Activated T-cell treated with anti-CD3 and anti-CD28 coated beads for 1 hour (primary cell): ENCODE results near the gene MEP1B.
"Not testable (repeated sequence)": the region's sequence is repeated elsewhere in the genome, so short reads cannot be mapped to it uniquely, and the experiment has no call there.

ENCODE experiments used
- DNase-seq: peaks from one replicate; pipeline ENCODE4 v3.0.0-alpha.2; 2020; ENCODE audit warnings: low read depth

The MEP1B gene

DNA sequence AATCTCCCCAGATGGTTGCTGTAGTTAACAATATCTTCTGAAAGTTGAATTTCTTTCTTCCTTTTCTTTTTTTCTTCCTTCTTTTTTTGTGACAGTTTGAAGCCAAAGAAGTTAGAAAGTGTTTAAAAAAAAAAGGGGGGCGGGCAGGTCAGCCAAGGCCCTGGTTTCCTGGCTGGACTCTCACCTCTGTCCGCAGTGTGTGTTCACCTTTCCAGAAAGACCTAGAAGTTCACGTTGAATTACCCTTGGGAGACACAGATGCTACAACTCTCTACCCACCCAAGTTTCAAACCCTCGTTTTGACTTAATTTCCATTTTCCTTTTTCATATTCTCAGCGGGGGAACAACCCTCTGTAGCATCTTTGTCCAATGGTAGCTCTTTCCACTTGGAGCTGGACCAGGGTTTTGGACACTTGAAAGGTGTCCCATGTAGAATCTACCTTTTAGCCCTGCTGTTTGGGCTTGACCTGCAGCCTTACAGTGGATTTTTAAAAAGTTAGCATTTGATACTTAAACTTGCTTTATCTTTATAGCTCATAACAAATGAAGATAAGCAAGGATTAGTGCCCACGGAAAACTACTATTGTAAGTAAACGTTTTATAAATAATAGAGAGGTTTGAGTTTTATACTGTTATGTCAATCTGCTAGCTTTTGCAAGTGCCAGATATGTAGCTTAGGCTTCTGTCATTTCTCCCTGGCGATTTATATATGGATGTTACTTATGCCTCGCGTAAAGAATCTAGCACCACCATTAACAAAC is 20.0 kb downstream of the MEP1B start:
- DNase-seq = no peak

DNA sequence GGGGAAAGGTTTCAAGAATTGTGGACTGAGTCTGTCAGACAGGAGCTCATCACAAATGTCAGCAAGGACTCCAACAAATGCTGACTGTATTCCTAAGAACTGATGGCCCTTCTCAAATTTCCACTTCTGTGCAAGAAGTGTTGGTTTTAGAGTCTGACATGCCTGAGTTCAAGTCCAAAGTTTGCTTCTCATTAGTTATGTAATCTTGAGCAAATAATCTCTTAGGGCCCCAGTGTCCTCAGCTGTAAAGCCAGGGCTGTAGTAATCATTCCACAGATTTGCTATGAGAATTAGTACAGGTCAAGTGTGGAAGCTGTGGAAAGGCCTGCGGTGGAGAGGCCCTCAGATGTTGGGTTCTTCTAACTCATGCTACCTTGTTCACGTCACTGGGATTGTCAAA is 23.9 kb downstream of the MEP1B start:
- DNase-seq = no peak

DNA sequence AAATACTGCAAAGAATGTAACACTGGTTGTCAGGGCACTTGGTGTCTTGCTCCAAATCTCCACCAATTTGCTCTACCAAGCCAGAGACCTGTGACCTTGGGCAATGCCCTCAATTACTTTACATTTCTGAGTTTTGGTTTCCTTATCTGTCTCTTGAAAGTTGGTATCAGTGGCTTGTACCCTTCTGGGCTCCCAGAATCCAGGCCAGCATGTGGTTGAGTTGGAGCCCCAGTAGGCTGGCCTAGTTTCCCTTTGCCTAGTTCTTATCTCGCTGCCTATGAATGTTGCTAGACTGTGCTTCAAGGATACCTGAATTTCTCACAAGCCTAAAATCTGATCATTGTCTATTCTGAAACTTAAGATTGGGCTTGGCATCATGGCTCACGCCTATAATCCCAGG is 26.6 kb downstream of the MEP1B start:
- no peak for DNase-seq

DNA sequence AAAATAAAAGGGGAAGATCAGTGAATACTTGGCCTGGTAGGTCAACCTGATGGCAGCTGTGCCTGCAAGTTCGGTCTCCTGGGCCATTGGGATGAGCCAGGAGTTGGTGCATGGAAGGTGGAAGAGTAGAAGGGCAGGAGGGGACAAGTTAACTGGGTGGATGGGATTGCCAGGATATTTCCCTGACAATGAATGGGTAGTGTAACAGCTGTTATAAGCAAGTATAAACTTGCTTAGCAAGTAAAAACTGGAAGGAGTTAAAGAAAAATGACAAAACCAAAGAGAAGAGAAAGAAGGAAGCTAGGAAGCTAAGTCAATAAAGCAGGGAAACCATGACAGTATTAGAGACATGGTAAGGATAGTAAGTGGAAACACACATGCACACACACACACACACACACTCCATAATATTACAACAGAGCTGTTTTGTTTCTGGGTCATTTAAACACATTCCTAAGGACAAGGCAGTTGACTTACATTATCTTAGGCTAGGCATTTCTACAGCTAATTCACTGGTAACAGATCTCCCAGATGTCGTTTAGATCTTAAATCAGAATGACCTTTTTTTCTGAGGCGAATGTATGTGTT is 29.7 kb downstream of the MEP1B start:
- DNase-seq = no peak

DNA sequence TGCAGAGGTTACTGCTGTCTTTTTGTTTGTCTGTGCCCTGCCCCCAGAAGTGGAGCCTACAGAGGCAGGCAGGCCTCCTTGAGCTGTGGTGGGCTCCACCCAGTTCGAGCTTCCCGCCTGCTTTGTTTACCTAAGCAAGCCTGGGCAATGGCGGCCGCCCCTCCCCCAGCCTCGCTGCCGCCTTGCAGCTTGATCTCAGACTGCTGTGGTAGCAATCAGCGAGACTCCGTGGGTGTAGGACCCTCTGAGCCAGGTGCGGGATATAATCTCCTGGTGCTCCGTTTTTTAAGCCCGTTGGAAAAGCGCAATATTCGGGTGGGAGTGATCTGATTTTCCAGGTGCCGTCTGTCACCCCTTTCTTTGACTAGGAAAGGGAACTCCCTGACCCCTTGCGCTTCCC is 43.5 kb downstream of the MEP1B start:
- DNase-seq = not testable (repeated sequence)

DNA sequence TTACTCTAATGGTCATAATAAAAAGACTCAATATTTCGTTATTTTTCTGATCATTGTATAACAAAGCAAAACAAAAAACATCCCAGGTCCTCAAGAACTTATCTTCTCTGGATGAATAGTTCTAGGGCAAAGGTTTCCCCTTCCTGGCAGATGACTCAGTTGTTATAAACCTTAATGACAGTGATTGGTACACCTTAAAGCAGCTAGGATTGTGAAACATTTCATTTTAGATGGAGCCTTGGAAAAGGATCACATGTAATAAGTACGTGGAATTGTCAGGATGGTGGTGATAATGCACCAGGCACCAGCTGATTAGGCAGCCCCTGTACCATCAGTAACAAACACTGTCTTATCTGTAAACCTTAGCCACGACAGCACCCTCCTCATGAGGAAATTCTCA is 47.2 kb downstream of the MEP1B start:
- no peak for DNase-seq

DNA sequence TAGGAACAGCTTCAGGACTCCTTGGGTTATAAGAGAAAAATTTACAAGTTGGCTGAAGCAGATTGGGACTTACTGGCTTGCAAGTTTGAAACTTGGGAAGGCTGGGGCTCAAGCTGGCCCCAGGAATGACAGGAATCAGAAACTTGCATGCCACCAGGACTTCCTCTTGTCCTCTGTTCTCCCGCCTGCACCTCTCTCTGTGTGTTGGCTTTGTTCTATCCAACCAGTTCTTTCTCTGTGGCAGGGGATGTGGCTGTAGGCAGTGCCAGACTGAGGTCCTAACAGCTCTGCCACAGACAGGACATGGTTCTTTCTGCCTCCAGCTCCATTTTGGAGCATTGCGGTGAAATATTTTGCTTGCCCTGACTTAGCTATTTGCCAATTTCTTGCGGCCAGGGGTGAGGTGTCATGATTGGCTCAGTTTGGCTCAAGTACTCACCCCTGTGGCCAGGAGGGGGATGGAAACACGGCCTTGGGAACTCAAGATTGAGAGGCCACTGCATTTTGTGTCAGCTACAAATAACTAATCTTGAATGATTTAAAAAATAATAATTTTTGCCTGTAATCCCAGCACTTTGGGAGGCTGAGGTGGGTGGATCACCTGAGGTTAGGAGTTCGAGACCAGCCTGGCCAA is 48.9 kb downstream of the MEP1B start:
- DNase-seq = no peak

DNA sequence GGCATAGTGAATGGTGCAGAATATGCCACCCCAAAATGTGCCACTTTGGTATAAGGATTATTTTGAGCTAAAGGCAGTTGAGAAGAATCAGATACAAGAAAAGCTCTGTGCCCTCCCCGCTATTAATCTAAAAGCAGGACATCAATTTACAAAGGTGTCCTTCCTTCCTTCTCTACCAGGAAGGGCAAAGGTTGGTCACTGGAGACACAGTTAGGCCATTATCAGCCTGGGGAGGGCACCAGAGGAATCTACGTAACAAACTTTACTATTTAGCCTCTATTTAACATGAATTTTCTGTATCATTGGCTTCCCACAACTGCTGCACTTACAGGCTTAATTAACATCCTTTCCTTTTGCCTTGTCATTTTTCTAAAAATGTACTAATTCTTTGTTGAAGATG is 52.6 kb downstream of the MEP1B start:
- no peak for DNase-seq

DNA sequence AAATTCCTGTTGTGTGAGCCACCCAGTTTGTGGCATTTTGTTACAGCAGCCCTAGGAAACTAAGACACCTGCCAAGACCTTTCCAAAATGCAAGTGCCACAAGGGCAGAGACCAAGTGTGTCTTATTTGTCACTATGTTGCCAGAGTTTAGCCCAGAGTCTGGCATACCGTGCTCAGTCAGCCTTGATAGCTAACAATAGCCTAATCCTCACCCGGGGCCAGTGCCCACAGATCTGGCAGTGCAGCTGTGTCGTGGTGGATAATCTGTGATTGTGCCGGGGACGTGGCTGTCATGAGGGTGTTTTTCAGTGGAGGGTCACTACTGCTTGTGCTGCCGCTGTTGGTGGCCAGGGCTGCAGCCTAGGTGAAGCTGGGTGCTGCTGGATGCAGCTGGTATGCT is 53.5 kb downstream of the MEP1B start:
- DNase-seq = no peak

DNA sequence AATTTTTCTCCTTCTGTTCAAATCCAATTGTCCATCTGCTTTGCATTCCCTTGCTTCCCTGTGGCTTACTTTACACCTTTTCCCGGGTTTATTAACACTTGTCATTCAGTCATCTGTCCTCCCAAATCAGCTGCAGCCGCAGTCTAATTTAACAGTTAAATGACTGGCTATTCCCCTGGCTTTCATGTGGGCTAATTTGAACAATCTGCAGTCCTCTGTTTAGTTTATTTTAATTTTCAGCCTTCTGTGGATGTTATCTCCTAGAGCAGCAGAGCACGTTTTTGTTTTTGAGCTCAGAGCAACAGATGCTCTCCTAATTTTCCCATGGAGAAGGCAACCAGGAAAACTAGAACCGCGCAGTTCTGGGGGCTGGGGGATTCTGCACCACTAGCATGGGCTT is 55.0 kb downstream of the MEP1B start:
- DNase-seq = no peak

DNA sequence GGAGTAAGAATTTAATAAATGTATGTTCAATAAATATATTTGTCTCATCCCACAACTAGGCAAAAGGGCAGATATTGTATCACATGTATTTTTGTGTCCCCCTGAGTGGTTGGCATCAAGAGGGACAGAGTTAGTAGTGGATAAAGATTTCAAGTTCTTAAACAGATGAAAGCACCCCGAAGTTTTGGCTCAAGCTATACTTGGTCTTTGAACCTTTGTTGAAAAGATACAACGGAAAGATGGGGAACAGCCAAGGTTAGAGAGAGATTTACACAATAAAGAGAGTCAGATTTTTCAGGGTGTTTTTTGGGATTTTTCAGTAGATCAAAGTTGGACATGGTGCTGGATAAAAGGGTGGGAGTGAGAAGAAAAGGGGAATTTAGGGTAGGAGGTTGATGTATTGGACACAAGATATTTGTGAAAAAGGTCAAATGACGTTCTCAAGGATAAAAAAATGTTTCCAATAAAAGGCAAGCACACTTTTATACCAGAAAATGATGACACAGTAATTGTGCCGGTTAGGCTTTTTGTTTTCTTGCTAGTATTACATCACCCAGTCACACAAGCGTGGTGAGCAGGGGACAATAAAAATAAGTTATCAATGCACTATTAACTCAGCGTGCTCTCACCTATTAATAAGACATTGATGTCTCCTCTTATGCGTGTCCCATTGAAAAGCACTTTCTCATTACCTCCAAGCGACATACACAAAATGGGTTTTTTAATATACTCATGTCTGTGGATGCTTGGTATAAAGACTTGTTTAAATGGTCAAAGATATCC is 59.5 kb downstream of the MEP1B start:
- DNase-seq = no peak

DNA sequence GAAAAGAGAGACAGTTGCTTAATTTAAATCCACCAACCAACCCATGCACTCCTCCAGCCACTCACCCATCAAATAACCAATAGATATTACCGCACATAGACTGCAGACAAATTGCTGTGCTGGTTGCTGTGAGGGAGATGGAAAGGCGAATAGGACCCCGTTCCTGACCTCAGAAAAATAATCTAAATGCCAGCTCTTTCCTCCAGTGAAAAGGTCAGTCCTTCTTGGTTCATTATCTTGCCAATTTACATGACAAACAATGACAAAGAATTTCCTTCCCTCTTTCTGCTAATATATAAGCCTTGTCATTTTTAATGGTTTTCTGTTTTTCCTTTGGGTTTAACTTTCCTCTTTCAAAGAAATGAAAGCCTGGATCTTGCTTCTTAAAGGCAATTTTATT is 61.6 kb downstream of the MEP1B start:
- no peak for DNase-seq

DNA sequence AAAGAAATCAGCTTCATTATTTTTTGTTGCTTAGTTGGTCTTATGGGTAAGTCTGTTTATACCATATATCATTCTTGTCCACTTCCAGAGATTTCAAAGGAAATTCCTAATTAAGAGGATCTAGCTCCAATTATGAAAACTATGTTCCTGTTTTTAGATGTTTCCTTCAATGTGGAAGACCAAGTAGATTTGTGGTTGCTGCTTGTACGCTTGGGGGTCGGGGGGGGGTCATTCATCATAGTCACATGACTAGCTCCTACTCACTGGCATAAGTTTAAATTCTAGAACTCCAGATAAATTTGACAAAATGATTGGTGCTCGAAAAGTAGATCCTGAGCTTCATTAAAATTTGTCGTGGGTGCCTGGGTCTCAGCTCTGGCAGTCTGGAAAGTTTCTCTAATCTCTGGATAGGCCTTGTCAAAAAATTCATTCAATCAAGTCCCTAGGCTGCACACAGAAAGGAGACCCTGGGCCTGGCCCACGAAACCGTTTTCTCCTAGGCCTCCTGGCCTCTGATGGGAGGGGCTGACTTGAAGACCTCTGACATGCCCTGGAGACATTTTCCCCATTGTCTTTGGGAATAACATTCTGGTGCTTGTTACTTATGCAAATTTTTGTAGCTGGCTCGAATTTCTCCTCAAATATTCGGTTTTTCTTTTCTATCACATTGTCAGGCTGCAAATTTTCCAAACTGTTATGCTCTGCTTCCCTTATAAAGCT is 62.5 kb downstream of the MEP1B start:
- no peak for DNase-seq

DNA sequence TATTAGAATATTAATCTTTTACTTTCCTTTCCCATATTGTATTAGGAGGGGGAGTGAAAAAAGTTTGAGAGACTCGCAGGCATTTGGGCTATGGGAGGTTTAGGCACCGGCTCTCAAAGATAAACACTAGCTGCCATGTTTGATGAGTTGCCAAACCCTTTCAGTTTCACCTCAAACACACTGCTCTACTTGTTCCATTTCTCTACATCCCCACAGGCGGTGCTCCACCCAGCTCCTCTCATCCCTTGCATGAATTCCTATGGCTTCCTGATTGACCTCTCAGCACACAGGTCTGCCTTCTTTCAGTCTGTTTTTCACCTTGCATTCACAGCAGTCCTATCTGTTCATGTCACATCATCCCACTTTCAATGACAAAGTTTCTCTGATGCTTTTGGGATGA is 65.7 kb downstream of the MEP1B start:
- DNase-seq = no peak

DNA sequence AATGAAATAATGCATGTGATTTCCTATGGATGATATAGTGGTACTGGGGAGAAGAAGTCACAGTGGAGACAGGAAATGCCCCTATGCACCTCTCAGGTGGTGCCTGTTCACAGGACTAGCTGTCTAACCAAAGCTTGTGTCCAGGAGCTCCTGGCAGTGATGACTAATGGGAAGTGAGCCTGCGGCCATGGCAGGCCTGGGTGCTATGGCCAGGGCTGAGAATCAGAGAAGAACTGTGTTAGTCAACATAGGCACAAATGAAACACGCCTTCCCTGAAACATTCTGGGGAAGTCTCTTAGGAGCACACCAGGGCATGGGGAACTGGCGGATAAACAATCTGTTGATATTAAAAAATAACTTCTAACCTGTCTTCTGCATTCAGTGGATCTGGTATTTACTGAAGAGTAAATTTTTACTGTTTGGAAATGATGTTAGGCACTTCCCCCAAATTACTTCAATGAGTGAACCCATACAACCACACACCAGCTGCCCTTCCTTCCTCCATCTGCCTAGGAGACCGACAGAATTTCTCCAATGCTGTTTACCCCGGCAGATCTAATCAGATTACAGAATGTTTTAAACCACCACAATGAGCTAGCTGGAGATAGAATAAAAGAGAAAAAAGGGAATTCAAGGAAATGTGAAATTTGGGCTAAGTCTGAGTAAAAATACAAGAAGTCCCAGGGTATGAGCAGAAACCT is 67.4 kb downstream of the MEP1B start:
- no peak for DNase-seq

DNA sequence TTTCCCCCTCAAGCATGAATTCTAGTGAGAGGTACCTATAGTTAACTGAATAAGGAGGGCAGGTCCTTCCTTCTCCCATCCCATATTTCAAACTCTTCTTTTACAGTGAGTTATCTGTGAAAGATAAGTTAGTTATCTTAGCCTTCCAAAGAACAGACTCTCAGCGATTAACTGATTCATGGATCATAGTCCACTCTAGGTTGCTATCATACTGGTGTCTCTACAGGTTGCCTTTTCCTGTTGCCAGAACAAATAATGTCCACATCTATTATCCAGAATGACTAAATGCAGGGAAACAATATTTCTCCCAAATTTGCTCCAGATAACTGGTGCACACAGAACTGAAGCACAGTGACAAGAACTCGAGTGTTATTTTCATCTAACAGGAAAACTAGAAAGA is 68.3 kb downstream of the MEP1B start:
- DNase-seq = no peak

DNA sequence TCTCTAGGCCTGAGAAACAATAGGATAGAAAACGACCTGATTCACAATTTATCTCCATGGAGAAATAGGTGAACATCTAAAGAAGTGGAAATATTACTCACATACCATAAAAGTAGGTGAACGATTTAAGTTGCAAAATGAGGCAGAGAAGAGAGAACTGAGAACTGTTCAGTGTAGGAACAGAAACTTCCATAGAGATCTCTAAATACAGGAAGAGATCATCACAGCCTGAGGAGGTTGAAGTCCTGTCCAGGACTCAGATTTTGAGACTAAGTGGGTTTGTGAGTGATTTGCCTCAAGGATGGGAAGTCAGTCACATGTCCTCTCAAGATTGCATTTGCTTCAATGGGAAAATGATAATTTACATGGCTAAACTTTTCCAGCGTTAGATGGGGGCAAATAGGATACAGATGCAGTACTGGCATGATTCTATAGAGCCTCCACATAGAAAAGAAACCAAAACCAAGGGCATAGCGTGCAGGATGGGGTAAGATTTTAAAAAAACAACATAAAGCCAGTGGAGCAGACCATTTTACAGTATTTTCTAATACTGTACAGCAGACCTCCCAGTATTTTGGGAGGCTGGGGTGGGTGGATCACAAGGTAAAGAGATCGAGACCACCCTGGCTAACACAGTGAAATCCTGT is 68.8 kb downstream of the MEP1B start:
- no peak for DNase-seq

DNA sequence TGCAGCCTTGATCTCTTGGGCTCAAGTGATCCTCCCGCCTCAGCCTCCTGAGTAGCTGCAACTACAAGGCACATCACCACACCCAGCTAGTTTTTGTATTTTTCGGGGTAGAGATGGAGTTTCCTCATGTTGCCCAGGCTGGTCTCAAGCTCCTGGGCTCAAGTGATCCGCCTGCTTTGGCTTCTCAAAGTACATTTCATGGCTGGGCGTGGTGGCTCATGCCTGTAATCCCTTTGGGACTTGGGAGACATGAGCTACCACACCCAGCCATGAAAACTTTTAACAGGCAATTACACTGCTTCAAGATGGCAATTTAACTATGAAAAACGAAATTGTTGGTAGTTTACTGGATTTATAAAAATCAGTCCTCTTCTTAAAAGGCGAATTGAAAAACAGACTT is 69.7 kb downstream of the MEP1B start:
- no peak for DNase-seq

DNA sequence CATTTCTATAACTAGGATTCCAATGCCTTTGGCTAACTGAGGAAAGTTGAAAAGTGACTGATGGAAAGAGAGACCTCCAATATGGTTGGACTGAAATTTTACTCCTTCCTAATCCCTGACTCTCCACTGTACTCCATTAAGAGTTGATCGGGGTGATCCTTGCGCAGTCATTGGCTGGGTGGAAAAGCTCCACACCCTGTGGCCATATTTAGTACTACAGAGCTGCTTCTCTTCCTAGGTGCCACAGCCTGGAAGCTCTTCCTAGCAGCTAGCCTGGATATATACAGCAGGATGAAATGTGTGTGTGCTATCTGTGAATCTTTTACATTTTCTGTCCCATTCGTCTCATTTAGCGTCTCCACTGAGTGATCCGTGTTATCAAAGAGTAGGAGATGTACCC is 71.2 kb downstream of the MEP1B start:
- no peak for DNase-seq

DNA sequence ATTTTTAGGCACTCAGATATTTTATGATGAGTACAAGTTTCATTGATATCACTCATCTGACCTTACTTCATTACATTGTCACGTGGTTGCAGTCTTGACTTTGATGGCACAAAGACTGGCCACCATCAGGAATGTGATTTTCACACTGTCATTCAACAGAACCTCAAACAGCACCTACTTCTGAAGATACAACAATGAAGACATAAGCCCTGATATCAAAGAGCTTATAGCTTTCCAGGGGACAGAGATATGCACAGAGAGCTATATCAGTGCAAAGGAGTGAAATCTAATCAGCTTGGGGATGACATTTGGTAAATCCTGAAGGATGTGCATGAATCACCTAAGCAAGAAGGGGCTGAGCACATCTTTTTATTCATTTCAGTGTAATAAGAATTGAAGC is 72.3 kb downstream of the MEP1B start:
- no peak for DNase-seq

DNA sequence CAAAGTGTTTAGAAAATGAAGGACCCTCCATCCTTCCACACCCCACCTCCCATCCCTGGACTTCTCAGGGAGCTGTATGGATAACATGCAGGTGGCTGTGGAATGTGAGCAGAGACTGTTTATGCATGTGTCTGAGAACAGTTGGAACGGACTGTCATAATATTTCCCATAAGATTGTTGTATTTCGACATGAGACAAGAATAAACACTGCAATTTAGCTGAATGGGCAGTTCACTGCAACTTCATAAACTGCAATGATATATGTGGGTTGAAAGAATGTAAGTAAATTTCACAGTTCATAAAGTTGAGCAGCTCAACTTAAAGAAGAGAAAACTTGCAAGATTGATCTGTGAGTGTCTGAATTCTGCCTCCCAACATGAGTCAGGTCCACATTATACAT is 74.6 kb downstream of the MEP1B start:
- no peak for DNase-seq
